GM12878 (cell line): ENCODE measurements around the gene ERP27. TPM values are rescaled to one million over a fixed set of nuclear protein-coding genes. Genes with fewer than 3 reads are reported as not detected.

ENCODE experiments used
- ATAC-seq: fragments of 200-7000 bp; cut with Tn5 transposase; 3 replicates; pipeline ENCODE4 v1.9.1; 2020; ENCODE audit warnings: mild to moderate bottlenecking, moderate library complexity
- BruUV-seq: library from RNA; stranded (reverse); fragments of 400-500 nt; replicated peaks from 2 replicates; lab custom pipeline; 2021; lab: Mats Ljungman, UMichigan
- CTCF ChIA-PET: fragments of 300-600 bp; sonication (Branson Sonifier 250); formaldehyde crosslinking; extraction: SDS; loops from one replicate; lab custom pipeline; 2021; ENCODE audit warnings: inconsistent platforms; lab: Yijun Ruan, JAX
- POLR2A ChIA-PET: fragments of 350-600 bp; formaldehyde crosslinking; extraction: SDS; loops from one replicate; lab custom pipeline; 2021; ENCODE audit warnings: inconsistent platforms; lab: Charles Lee
- RAD21 ChIA-PET: fragments of 300-600 bp; sonication (Branson Sonifier 250); formaldehyde crosslinking; loops from one replicate; lab custom pipeline; 2023; ENCODE audit warnings: antibody characterized with exemption; ENCODE audit not compliant: unreplicated experiment; lab: Charles Lee
- SMC1A ChIA-PET: fragments of 300-600 bp; sonication (Branson Sonifier 250); formaldehyde crosslinking; loops from one replicate; lab custom pipeline; 2023; ENCODE audit not compliant: unreplicated experiment, uncharacterized antibody; lab: Charles Lee
- DNase-seq: peaks from one replicate; pipeline ENCODE4 v3.0.0-alpha.2; 2011; ENCODE audit warnings: low read depth, low spot score
- FAIRE-seq: peaks from 3 replicates; lab custom pipeline; 2011; peaks lifted over from hg19 to GRCh38; lab: Jason Lieb, UNC
- H2AFZ ChIP-seq: 2 replicates; pipeline ENCODE4 v1.6.0; 2011; ENCODE audit warnings: low read depth, low read length, control low read depth; ENCODE audit not compliant: control insufficient read depth
- H3K27ac ChIP-seq: 2 replicates; pipeline ENCODE4 v1.5.1; 2011; ENCODE audit warnings: control low read depth; ENCODE audit not compliant: control insufficient read depth, insufficient read depth
- H3K27me3 ChIP-seq, 2 experiments: replicated peaks in 1 of 2; 2 replicates each; pipeline versions ENCODE4 v1.6.0 to v1.6.1; 2011; ENCODE audit warnings: low read length in 1 of 2; ENCODE audit not compliant: control insufficient read depth in 2 of 2, insufficient read depth in 2 of 2
- H3K36me3 ChIP-seq, 2 experiments: 2 replicates each; pipeline ENCODE4 v1.5.1; 2011; ENCODE audit warnings: low read length in 1 of 2; ENCODE audit not compliant: control insufficient read depth in 2 of 2, insufficient read depth in 2 of 2
- H3K4me1 ChIP-seq: 2 replicates; pipeline ENCODE4 v1.6.1; 2011; ENCODE audit warnings: mild to moderate bottlenecking, low read length, moderate library complexity, mixed read lengths; ENCODE audit not compliant: control insufficient read depth, insufficient read depth
- H3K4me2 ChIP-seq: 2 replicates; pipeline ENCODE4 v1.6.0; 2011; ENCODE audit warnings: control low read depth; ENCODE audit not compliant: control insufficient read depth, insufficient read depth
- H3K4me3 ChIP-seq: fragments of 200-600 bp; sonication (generic); 2 replicates; pipeline ENCODE4 v1.5.1; 2016
- H3K79me2 ChIP-seq: 2 replicates; pipeline ENCODE4 v1.6.0; 2011; ENCODE audit warnings: low read length; ENCODE audit not compliant: control insufficient read depth, insufficient read depth
- H3K9ac ChIP-seq: 2 replicates; pipeline ENCODE4 v1.8.0; 2011; ENCODE audit warnings: low read length, control low read depth, mixed read lengths; ENCODE audit not compliant: control insufficient read depth, insufficient read depth
- H3K9me3 ChIP-seq: replicated peaks from 3 replicates; pipeline ENCODE4 v1.5.1; 2011; ENCODE audit warnings: mild to moderate bottlenecking, low read length; ENCODE audit not compliant: control insufficient read depth, insufficient read depth
- H4K20me1 ChIP-seq: 2 replicates; pipeline ENCODE4 v1.6.0; 2011; ENCODE audit not compliant: control insufficient read depth, insufficient read depth
- EP300 ChIP-seq, 2 experiments: fragments of 150-350 bp in 1 of 2; IDR thresholded peaks; 2 replicates each; pipeline ENCODE4 v1.6.1; 2011 to 2012; ENCODE audit warnings: low read depth in 2 of 2, low read length in 2 of 2, borderline replicate concordance in 1 of 2, improper control_type of control experiment in 1 of 2, inconsistent platforms in 1 of 2; ENCODE audit not compliant: control insufficient read depth in 1 of 2
- RELA ChIP-seq: fragments of 450-650 bp; IDR thresholded peaks from 2 replicates; pipeline ENCODE4 v1.8.0; 2014; ENCODE audit warnings: borderline replicate concordance; ENCODE audit not compliant: partially characterized antibody
- RFX5 ChIP-seq: IDR thresholded peaks from 2 replicates; pipeline ENCODE4 v1.6.1; 2011; ENCODE audit warnings: low read depth, low read length, improper control_type of control experiment
- ZNF622 ChIP-seq: fragments of 450-650 bp; IDR thresholded peaks from 2 replicates; pipeline ENCODE4 v1.6.1; 2017; ENCODE audit warnings: mild to moderate bottlenecking, inconsistent platforms
- WGBS: methylation state at CpG from one replicate; pipeline ENCODE4 v1.1.6; 2016; ENCODE audit warnings: low lambda C conversion rate; ENCODE audit not compliant: insufficient replicate concordance, insufficient coverage; ENCODE audit errors: missing lambda C conversion rate; 5-methylcytosine and 5-hydroxymethylcytosine counted together
- in situ Hi-C: fragments of 300-500 bp; cut with MboI; formaldehyde crosslinking; loops from 9 replicates; pipeline ENCODE4 v1.14.3; 2018; ENCODE audit warnings: mixed read lengths
- intact Hi-C: fragments of 100-400 bp; cut with micrococcal nuclease; formaldehyde crosslinking; loops from one replicate; pipeline ENCODE4 v1.14.2; 2022; ENCODE audit not compliant: unreplicated experiment
- polyA plus RNA-seq, 11 experiments: library from polyadenylated mRNA; depleted of rRNA in 4 of 11; unstranded in 6 of 11; stranded (reverse) in 5 of 11; fragments of >200 nt; fragmentation: Nextera tagmentation in 4 of 11; fragmentation: Illumina TruSeq in 1 of 11; extraction: Ambion mirVana in 4 of 11; extraction: Trizol in 1 of 11; gene quantifications; 1 replicate in 1 of 11; 2 replicates in 10 of 11; pipeline versions ENCODE4 v1.2.1 to v1.2.3, GENCODE V29; 2011 to 2016; ENCODE audit warnings: inconsistent platforms in 2 of 11, missing spikeins in 2 of 11, low read depth in 1 of 11
- total RNA-seq, 4 experiments: library from RNA; depleted of rRNA in 3 of 4; stranded (reverse); fragments of >200 nt in 3 of 4; fragmentation: Illumina TruSeq in 1 of 4; extraction: Trizol in 1 of 4; gene quantifications; 2 replicates each; pipeline versions ENCODE4 v1.2.1 to v1.2.3, GENCODE V29; 2013 to 2021
- TF ChIP-seq, protein P1 (sequence below): fragments of 450-650 bp; IDR thresholded peaks from 2 replicates; pipeline ENCODE4 v1.6.1; 2016; ENCODE audit warnings: mild to moderate bottlenecking, moderate library complexity, borderline replicate concordance
- TF ChIP-seq, protein P2 (sequence below): IDR thresholded peaks from 2 replicates; pipeline ENCODE4 v1.6.1; 2011; ENCODE audit warnings: borderline replicate concordance, low read depth, mild to moderate bottlenecking, moderate library complexity, mixed read lengths, low read length; ENCODE audit not compliant: insufficient read depth; ENCODE audit errors: extremely low read length
- TF ChIP-seq, protein P3 (sequence below): fragments of 450-650 bp; IDR thresholded peaks from 2 replicates; pipeline ENCODE4 v1.6.1; 2017; ENCODE audit warnings: mild to moderate bottlenecking, moderate library complexity

The ERP27 gene
- total and polyA plus RNA-seq, 10 of the 15 experiments (the other 5 are each of a cell fraction or from before 2014, with no cell fraction given), result 0.91 to 2.4 (median 1.4) TPM

DNA sequence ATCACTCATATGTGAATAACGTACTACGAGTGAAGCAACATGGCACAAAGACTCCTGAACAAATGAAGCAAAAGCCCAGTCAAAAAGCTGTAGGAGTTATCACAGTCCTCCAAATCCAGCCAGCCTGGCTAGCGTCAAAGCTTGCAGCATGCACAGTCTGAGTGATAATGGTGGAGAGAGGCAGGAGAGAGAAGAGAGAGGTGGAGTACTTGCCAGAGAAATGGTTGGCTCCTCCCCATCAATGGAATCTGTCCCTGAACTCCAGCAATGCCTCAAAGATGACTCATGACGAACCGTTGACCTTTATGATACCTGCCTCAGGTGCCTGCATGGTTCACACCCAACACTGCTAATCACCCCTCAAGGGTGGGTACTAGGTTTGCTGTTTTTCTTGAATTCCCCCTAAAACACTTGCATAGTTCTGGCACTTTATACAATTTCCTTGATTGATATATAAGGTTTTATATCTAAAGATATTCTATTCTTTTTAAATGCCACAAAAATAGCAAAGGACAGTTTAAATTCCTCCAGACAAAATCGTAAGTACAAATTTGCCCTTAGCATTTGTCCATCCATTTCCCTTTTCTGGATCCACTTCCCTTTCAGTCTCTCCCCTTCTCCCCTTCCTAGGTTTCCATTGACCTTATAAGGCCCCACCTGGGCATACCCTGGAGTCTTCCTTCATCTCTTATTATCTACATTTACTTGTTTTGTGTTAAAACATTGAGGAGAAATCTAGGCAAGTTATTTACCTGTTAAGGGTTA is 12.8 kb upstream of the ERP27 start:
- Histone ChIP-seq H3K27ac (peak overlapping the region; percentile 100), H4K20me1 (no peaks in the 10 kb centered on the region), H3K4me2 (peak overlapping the region; percentile 85), H3K4me3 (peak overlapping the region; percentile 47; the same call in 1 of the 2 replicates), H3K27me3 (no peaks in the 10 kb centered on the region), H3K36me3 (peaks cover 8 to 30% of the 10 kb centered on the region in 2 experiments)
- TSS peak; percentile 59 for BruUV-seq
- no peak for DNase-seq
- RAD21 ChIA-PET, result interaction anchor here (0.8 to 4.2 kb wide), 4 partner anchors 10 to 180 kb away, joined by 3 to 25 read pairs (median 5); partner anchors contain the start of gene ARHGDIB
- TF ChIP-seq RFX5 (no peak), RELA (no peak), EP300 (IDR thresholded peaks at IDR 0.05; ENCODE audit: borderline replicate concordance in 1 of 2, control insufficient read depth in 1 of 2, low read depth in 2 of 2, low read length in 2 of 2) (0 out of 4 replicates have a peak, but pooled peaks of 1 of the 2 experiments have one; percentile 10), ZNF622 (no peak)
- TF ChIP-seq, protein P1, sequence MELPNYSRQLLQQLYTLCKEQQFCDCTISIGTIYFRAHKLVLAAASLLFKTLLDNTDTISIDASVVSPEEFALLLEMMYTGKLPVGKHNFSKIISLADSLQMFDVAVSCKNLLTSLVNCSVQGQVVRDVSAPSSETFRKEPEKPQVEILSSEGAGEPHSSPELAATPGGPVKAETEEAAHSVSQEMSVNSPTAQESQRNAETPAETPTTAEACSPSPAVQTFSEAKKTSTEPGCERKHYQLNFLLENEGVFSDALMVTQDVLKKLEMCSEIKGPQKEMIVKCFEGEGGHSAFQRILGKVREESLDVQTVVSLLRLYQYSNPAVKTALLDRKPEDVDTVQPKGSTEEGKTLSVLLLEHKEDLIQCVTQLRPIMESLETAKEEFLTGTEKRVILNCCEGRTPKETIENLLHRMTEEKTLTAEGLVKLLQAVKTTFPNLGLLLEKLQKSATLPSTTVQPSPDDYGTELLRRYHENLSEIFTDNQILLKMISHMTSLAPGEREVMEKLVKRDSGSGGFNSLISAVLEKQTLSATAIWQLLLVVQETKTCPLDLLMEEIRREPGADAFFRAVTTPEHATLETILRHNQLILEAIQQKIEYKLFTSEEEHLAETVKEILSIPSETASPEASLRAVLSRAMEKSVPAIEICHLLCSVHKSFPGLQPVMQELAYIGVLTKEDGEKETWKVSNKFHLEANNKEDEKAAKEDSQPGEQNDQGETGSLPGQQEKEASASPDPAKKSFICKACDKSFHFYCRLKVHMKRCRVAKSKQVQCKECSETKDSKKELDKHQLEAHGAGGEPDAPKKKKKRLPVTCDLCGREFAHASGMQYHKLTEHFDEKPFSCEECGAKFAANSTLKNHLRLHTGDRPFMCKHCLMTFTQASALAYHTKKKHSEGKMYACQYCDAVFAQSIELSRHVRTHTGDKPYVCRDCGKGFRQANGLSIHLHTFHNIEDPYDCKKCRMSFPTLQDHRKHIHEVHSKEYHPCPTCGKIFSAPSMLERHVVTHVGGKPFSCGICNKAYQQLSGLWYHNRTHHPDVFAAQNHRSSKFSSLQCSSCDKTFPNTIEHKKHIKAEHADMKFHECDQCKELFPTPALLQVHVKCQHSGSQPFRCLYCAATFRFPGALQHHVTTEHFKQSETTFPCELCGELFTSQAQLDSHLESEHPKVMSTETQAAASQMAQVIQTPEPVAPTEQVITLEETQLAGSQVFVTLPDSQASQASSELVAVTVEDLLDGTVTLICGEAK, result no peak
- TF ChIP-seq, protein P2, sequence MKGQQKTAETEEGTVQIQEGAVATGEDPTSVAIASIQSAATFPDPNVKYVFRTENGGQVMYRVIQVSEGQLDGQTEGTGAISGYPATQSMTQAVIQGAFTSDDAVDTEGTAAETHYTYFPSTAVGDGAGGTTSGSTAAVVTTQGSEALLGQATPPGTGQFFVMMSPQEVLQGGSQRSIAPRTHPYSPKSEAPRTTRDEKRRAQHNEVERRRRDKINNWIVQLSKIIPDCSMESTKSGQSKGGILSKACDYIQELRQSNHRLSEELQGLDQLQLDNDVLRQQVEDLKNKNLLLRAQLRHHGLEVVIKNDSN, result no peak
- TF ChIP-seq, protein P3, sequence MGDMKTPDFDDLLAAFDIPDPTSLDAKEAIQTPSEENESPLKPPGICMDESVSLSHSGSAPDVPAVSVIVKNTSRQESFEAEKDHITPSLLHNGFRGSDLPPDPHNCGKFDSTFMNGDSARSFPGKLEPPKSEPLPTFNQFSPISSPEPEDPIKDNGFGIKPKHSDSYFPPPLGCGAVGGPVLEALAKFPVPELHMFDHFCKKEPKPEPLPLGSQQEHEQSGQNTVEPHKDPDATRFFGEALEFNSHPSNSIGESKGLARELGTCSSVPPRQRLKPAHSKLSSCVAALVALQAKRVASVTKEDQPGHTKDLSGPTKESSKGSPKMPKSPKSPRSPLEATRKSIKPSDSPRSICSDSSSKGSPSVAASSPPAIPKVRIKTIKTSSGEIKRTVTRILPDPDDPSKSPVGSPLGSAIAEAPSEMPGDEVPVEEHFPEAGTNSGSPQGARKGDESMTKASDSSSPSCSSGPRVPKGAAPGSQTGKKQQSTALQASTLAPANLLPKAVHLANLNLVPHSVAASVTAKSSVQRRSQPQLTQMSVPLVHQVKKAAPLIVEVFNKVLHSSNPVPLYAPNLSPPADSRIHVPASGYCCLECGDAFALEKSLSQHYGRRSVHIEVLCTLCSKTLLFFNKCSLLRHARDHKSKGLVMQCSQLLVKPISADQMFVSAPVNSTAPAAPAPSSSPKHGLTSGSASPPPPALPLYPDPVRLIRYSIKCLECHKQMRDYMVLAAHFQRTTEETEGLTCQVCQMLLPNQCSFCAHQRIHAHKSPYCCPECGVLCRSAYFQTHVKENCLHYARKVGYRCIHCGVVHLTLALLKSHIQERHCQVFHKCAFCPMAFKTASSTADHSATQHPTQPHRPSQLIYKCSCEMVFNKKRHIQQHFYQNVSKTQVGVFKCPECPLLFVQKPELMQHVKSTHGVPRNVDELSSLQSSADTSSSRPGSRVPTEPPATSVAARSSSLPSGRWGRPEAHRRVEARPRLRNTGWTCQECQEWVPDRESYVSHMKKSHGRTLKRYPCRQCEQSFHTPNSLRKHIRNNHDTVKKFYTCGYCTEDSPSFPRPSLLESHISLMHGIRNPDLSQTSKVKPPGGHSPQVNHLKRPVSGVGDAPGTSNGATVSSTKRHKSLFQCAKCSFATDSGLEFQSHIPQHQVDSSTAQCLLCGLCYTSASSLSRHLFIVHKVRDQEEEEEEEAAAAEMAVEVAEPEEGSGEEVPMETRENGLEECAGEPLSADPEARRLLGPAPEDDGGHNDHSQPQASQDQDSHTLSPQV, result peak; percentile 78; the same call in 1 of the 2 replicates
- TF ChIP-seq, all 136 proteins: peak for 2
- FAIRE-seq (no peak), ATAC-seq (no peak)
- ChIA-PET POLR2A (interaction anchor here (0.9 to 2.3 kb wide), 4 partner anchors 9 to 149 kb away, joined by 4 to 11 read pairs (median 8); partner anchors contain the start of genes ARHGDIB, C12orf60 and WBP11), CTCF (interaction anchor here (1.5 to 1.8 kb wide), 2 partner anchors 9 to 176 kb away, joined by 4 to 8 read pairs; a partner anchor contains a TSS), SMC1A (interaction anchor here (0.9 to 1.5 kb wide), 9 partner anchors 8 to 609 kb away, joined by 3 to 8 read pairs (median 3); no protein-coding TSS in a partner anchor)
- peaks cover 52% of the 10 kb centered on the region for H3K4me1 ChIP-seq
- 9% methylated on average over 6 of the region's 6 CpGs for WGBS
- peak overlapping the region; percentile 51; the same call in 1 of the 2 replicates for H3K9ac ChIP-seq
- H2AFZ ChIP-seq, result no peak overlapping the region
- no peaks in the 10 kb centered on the region for H3K9me3 ChIP-seq
- H3K79me2 ChIP-seq, result peaks cover 97% of the 10 kb centered on the region
- intact Hi-C loops, result loop anchor here (5.0 to 10.0 kb wide), 4 partner anchors 36 to 834 kb away; partner anchors contain the start of gene EPS8
- in situ Hi-C loops, result loop anchor here (10.0 to 25.0 kb wide), 3 partner anchors 176 to 564 kb away; a partner anchor contains a TSS
